ENCODE measurements around the gene HRCT1. TPM values are rescaled to one million over a fixed set of nuclear protein-coding genes. Genes with fewer than 3 reads are reported as not detected.
A peak's percentile ranks its signal among the peaks of the same experiment; 100 is the strongest.

The HRCT1 gene
- total and polyA plus RNA-seq, 2 of the 4 experiments (the other 2 are of a cell fraction), result 1.1 to 3.9 TPM

DNA sequence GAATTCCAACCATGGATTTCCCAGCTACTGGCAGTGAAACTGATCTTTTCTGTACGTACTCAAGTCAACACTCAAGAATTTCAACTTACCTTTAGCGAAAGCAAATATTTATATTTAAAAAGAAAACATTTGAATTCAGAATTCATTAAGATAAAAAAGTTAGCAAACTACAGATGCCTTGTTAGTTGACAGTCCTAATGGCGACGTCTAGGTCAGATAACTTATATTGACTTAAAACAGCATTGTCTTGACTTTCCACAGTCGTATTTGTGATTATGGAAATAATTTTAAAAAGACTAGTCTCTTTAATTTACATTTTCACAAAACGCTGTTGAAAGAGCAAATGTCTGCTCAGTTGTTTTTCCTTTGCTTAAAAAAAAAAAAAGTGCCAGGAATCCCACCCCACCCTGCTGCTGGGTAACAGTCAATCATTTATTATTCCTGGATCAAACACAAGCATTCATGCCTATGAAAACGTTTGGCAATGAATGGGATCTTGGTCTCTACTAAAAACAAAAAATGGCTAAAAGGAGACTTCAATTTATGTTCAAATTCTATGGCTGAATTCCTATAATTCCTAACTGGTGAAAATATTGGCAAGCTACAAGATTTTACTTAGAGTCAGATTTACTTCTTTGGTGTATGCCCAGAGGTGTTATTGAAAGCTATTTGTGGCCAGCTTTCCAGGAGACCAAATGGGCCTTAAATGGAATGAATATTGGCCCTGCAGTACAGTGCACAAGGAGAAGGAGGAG is 29.9 kb downstream of the HRCT1 start:
- no CpG with 5 or more reads among the region's 7 CpGs for WGBS, 2 experiments (ENCODE audit: extremely low coverage in 2 of 2, insufficient read length in 1 of 2)
- peak overlapping the region; percentile 40 to 96; a peak in 3 of 4 replicates for H4K8ac ChIP-seq (ENCODE audit: low read depth in 2 of 2, low read length in 2 of 2)
- peak overlapping the region; percentile 100 for H2BK5ac ChIP-seq (ENCODE audit: low read depth, low read length, poor library complexity, severe bottlenecking)
- H3K9me1 ChIP-seq (ENCODE audit: insufficient read depth, low read length), result peaks cover 12% of the 10 kb centered on the region; the same call in 1 of the 2 replicates
- 0 out of 2 replicates have a peak overlapping the region, but pooled peaks have one; percentile 69 for H3K14ac ChIP-seq (replicated peaks; ENCODE audit: low read depth, low read length)
- no peaks in the 10 kb centered on the region for H4K20me1 ChIP-seq (ENCODE audit: insufficient read depth, low read length)
- ChIA-PET POLR2A (ENCODE audit: unreplicated experiment) (interaction anchor here (0.6 to 1.1 kb wide), 4 partner anchors 9 to 204 kb away, joined by 4 to 6 read pairs (median 4); partner anchors contain the start of gene CREB3), CTCF (interaction anchor here (0.7 to 1.5 kb wide), 4 partner anchors 10 to 413 kb away, joined by 3 to 4 read pairs (median 3); no protein-coding TSS in a partner anchor)
- no peak overlapping the region for H3K4me3 ChIP-seq (ENCODE audit: insufficient read depth, low read depth, low read length)
- peak overlapping the region; percentile 77; the same call in 1 of the 2 replicates for H3K9ac ChIP-seq (ENCODE audit: low read depth, low read length)
- H3K9me3 ChIP-seq (ENCODE audit: control insufficient read depth, insufficient read depth, low read length), result no peaks in the 10 kb centered on the region
- H4K5ac ChIP-seq (ENCODE audit: low read depth, low read length), result peak overlapping the region; percentile 93
- H3K4ac ChIP-seq (ENCODE audit: low read depth, low read length), result peak overlapping the region; percentile 97; the same call in 1 of the 2 replicates
- TF ChIP-seq MAFK (IDR thresholded peaks at IDR 0.05; ENCODE audit: low read depth, low read length), result no peak
- DNase-seq (peak; percentile 82), ATAC-seq (ENCODE audit: low read depth) (peak; percentile 70)
- H3K79me1 ChIP-seq (ENCODE audit: low read depth in 1 of 2, low read length in 2 of 2), result peaks cover 0 to 4% of the 10 kb centered on the region in 2 experiments; a peak in 1 of 4 replicates
- H3K23ac ChIP-seq (ENCODE audit: low read depth, low read length), result peak overlapping the region; percentile 89; the same call in 1 of the 2 replicates
- H2AK9ac ChIP-seq (replicated peaks; ENCODE audit: low read depth, low read length, poor library complexity), result no peak overlapping the region
- peak overlapping the region; percentile 88; the same call in 1 of the 2 replicates for H2BK20ac ChIP-seq (ENCODE audit: low read depth, low read length)
- H3K56ac ChIP-seq (ENCODE audit: extremely low read depth, insufficient read depth, low read length), result peak overlapping the region; percentile 74; the same call in 1 of the 2 replicates
- H2AK5ac ChIP-seq (ENCODE audit: low read depth, low read length), result no peak overlapping the region; the same call in 1 of the 2 replicates
- peak overlapping the region; percentile 34; the same call in 1 of the 2 replicates for H4K91ac ChIP-seq (ENCODE audit: insufficient read depth, low read depth, low read length)
- peak overlapping the region; percentile 99 for H2BK120ac ChIP-seq (ENCODE audit: low read depth, low read length)
- no peak overlapping the region for H2AFZ ChIP-seq (replicated peaks; ENCODE audit: low read length, poor library complexity)
- H3K27ac ChIP-seq (ENCODE audit: insufficient read depth, low read length), result peak overlapping the region; percentile 96; the same call in 1 of the 2 replicates
- H3K4me1 ChIP-seq (ENCODE audit: control insufficient read depth, insufficient read depth, low read length), result peaks cover 16% of the 10 kb centered on the region
- peak overlapping the region; percentile 94 for H3K18ac ChIP-seq (ENCODE audit: low read depth, low read length)
- H3K27me3 ChIP-seq (ENCODE audit: control insufficient read depth, insufficient read depth, low read length), result no peaks in the 10 kb centered on the region
- in situ Hi-C loops (cut with MboI; ENCODE audit: low sequenced_read_pairs), result no loop called here
- dilution Hi-C loops (cut with HindIII; ENCODE audit: low sequenced_read_pairs, unreplicated experiment), result no loop called here
- intact Hi-C loops (cut with micrococcal nuclease), result no loop called here
- no peaks in the 10 kb centered on the region for H3K36me3 ChIP-seq (ENCODE audit: control insufficient read depth, insufficient read depth, low read length)
- no TSS peak for BruUV-seq (replicated peaks)
- peak overlapping the region; percentile 64; the same call in 1 of the 2 replicates for H3K4me2 ChIP-seq (ENCODE audit: low read depth, low read length)
- H2BK15ac ChIP-seq (ENCODE audit: low read depth, low read length), result no peak overlapping the region

All from IMR-90 (cell line).